ENCODE data around the gene ZSWIM9.
"Not testable (repeated sequence)": the region's sequence is repeated elsewhere in the genome, so short reads cannot be mapped to it uniquely, and the experiment has no call there.

The ZSWIM9 gene

DNA sequence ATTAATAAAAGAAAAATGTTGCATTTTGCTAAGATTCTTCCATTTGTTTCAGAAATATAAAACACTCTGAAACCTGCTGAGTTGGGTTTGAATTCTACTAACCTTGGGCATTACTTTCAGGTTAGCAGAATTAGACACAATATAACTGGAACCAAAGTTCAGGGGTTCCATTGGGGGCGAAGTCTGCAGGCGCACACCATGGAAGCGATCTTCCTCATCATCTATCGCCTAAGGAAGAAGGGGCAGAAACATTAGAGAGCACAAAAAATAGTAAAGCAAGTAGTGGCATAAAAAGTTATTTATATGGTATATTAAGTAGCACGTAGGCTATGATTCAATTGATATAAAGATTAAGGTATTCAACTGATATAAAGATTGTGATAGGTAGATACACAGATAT, 51.1 kb downstream of the ZSWIM9 start:
- no peak for DNase-seq

GRCh38 chr19:48230555-48231129, 60.2 kb downstream of the ZSWIM9 start:
- no peak for DNase-seq

GRCh38 chr19:48237057-48237456, 66.6 kb downstream of the ZSWIM9 start:
- no peak for DNase-seq

DNA sequence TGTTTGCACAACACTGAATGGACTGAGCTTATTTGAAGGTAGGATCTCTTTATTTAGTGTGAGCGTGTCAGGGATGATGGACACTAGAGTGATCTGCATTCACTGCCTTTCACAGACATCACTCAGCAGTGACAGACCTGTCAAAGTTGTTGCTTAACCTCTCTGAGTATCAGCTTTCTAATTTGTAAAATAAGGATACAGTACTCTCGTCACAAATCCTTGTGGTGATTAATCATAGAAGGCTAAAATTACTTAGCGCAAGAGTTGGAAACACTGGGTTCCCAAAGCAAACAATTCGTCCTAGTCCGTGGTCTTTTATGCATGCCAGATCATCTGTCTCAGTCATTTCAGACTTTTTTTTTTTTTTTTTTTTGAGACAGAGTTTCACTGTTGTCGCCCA, 68.6 kb downstream of the ZSWIM9 start:
- DNase-seq = no peak

- DNase-seq = no peak
Measured at GRCh38 chr19:48239582-48240141, 69.2 kb downstream of the ZSWIM9 start.

DNA sequence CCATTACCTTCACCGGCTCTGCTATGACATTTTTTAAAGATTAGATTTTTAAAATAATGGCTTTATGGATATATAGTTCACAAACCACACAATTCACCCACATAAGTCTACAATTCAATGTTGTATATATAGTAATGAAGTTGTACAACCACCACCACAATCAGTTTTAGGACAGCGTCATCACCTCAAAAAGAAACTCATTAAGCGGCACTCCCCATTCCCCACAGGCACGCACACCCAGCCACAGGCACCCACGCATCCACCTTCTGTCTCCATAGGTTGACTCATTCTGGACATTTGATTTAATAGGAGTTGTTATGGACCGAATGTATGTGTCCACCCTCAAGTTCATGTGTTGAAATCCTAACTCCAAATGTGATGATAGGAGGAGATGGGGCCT, 71.3 kb downstream of the ZSWIM9 start:
- not testable (repeated sequence) for DNase-seq

DNA sequence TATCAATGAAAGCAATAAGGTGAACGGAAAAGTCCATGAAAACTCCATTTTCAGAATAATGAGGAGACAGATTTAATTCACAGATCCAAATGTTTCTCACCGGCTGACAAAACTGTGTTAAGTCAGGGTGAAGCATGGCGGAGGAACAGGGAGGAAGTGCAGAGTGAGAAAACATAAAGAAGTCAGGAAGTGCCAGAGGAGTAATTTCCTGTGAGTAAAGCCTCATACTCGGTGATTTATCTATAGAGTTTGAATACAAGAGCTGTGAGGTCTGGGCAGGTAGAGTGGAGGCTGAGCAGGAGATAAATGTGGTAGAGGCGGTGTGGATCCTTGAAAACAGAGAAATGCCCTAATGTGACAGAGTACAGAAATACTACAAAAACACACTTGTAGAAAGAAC, 73.8 kb downstream of the ZSWIM9 start:
- DNase-seq = peak in 1 of 2 experiments; percentile 40

GRCh38 chr19:48246101-48246500, 75.6 kb downstream of the ZSWIM9 start:
- DNase-seq = no peak

DNA sequence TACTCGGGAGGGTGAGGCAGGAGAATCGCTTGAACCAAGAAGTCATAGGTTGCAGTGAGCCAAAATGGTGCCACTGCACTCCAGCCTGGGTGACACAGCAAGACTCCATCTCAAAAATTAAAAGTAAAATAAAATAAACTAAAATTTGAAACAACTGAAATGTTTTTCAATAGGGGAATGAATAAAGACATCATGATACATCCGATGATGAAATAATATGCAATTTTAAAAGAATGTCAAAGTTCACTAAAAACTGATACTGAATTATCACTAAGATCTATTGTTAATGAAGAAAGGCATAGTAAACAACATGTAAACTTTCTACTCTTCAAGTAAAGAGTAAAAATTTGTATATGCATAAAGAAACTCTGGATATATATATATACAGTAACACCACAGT, 76.7 kb downstream of the ZSWIM9 start:
- no peak for DNase-seq
